Mesenchymal stem cell (in vitro differentiated cells and primary cell): ENCODE data around the gene SLC39A2. TPM values are rescaled to one million over a fixed set of nuclear protein-coding genes. Genes with fewer than 3 reads are reported as not detected.
A peak's percentile ranks its signal among the peaks of the same experiment; 100 is the strongest.
"Not testable (repeated sequence)": the region's sequence is repeated elsewhere in the genome, so short reads cannot be mapped to it uniquely, and the experiment has no call there.

Source experiments
- DNase-seq: peaks from one replicate; pipeline ENCODE4 v3.0.0-alpha.2; 2013
- H2AFZ ChIP-seq: one replicate; pipeline ENCODE4 v1.6.1; 2013; ENCODE audit warnings: low read depth, mild to moderate bottlenecking, control low read depth, inconsistent platforms, low read length, moderate library complexity
- H2AK5ac ChIP-seq: 2 replicates; pipeline ENCODE4 v1.6.1; 2013; ENCODE audit warnings: low read length, moderate library complexity, mild to moderate bottlenecking, inconsistent platforms; ENCODE audit not compliant: severe bottlenecking
- H2BK120ac ChIP-seq: one replicate; pipeline ENCODE4 v1.6.1; 2013; ENCODE audit warnings: low read depth, mild to moderate bottlenecking, inconsistent platforms, low read length, moderate library complexity
- H2BK12ac ChIP-seq, 2 experiments: one replicate each; pipeline ENCODE4 v1.6.1; 2013; ENCODE audit warnings: inconsistent platforms in 2 of 2, low read length in 2 of 2, mild to moderate bottlenecking in 2 of 2, moderate library complexity in 2 of 2, control low read depth in 1 of 2
- H2BK15ac ChIP-seq: one replicate; pipeline ENCODE4 v1.6.1; 2013; ENCODE audit warnings: mild to moderate bottlenecking, low read depth, inconsistent platforms; ENCODE audit not compliant: poor library complexity, severe bottlenecking
- H2BK5ac ChIP-seq: 2 replicates; pipeline ENCODE4 v1.6.1; 2013; ENCODE audit warnings: low read depth, mild to moderate bottlenecking, low read length, control low read depth, inconsistent platforms; ENCODE audit not compliant: poor library complexity, severe bottlenecking
- H3K14ac ChIP-seq, 2 experiments: one replicate each; pipeline ENCODE4 v1.6.1; 2013; ENCODE audit warnings: inconsistent platforms in 2 of 2, low read length in 2 of 2, control low read depth in 1 of 2, mild to moderate bottlenecking in 1 of 2, moderate library complexity in 1 of 2
- H3K18ac ChIP-seq, 2 experiments: one replicate each; pipeline ENCODE4 v1.6.1; 2013; ENCODE audit warnings: inconsistent platforms in 2 of 2, low read length in 2 of 2, control low read depth in 1 of 2, low read depth in 1 of 2, mild to moderate bottlenecking in 1 of 2
- H3K23ac ChIP-seq, 2 experiments: one replicate each; pipeline ENCODE4 v1.6.1; 2013; ENCODE audit warnings: inconsistent platforms in 2 of 2, low read length in 2 of 2, mild to moderate bottlenecking in 2 of 2, moderate library complexity in 2 of 2, control low read depth in 1 of 2
- H3K27ac ChIP-seq: 2 replicates; pipeline ENCODE4 v1.5.1; 2013; ENCODE audit warnings: mild to moderate bottlenecking, moderate library complexity, low read length, control low read depth, inconsistent platforms; ENCODE audit not compliant: poor library complexity, severe bottlenecking
- H3K27me3 ChIP-seq, 2 experiments: 2 replicates each; pipeline versions ENCODE4 v1.6.1 to v1.7.0; 2013; ENCODE audit warnings: low read length in 2 of 2, mild to moderate bottlenecking in 2 of 2, moderate library complexity in 2 of 2, control low read depth in 1 of 2, inconsistent platforms in 1 of 2; ENCODE audit not compliant: control insufficient read depth in 1 of 2, insufficient read depth in 1 of 2
- H3K36me3 ChIP-seq, 2 experiments: 2 replicates each; pipeline versions ENCODE4 v1.6.1 to v1.7.0; 2013; ENCODE audit warnings: low read length in 2 of 2, control low read depth in 1 of 2, inconsistent platforms in 1 of 2, low read depth in 1 of 2, mild to moderate bottlenecking in 1 of 2; ENCODE audit not compliant: insufficient read depth in 2 of 2, control insufficient read depth in 1 of 2
- H3K4ac ChIP-seq, 2 experiments: one replicate each; pipeline ENCODE4 v1.6.1; 2013; ENCODE audit warnings: inconsistent platforms in 2 of 2, low read length in 2 of 2, mild to moderate bottlenecking in 2 of 2, moderate library complexity in 2 of 2, control low read depth in 1 of 2, low read depth in 1 of 2
- H3K4me1 ChIP-seq: 2 replicates; pipeline ENCODE4 v1.6.1; 2013; ENCODE audit warnings: low read depth, low read length, control low read depth; ENCODE audit not compliant: control insufficient read depth, insufficient read depth
- H3K4me2 ChIP-seq: 2 replicates; pipeline ENCODE4 v1.6.1; 2013; ENCODE audit warnings: low read length, mild to moderate bottlenecking, inconsistent platforms; ENCODE audit not compliant: poor library complexity, severe bottlenecking
- H3K4me3 ChIP-seq, 2 experiments: 2 replicates each; pipeline versions ENCODE4 v1.5.1 to v1.7.0; 2013; ENCODE audit warnings: low read length in 2 of 2, mild to moderate bottlenecking in 2 of 2, control low read depth in 1 of 2, low read depth in 1 of 2; ENCODE audit not compliant: insufficient read depth in 1 of 2
- H3K79me1 ChIP-seq: replicated peaks from 2 replicates; pipeline ENCODE4 v1.6.1; 2013; ENCODE audit warnings: mild to moderate bottlenecking, control low read depth, low read length, inconsistent platforms; ENCODE audit not compliant: poor library complexity, severe bottlenecking
- H3K9ac ChIP-seq: 2 replicates; pipeline ENCODE4 v1.7.0; 2013; ENCODE audit warnings: mild to moderate bottlenecking, low read length, moderate library complexity
- H3K9me3 ChIP-seq: 2 replicates; pipeline ENCODE4 v1.7.0; 2013; ENCODE audit warnings: mild to moderate bottlenecking, low read length; ENCODE audit not compliant: control insufficient read depth
- H4K8ac ChIP-seq: one replicate; pipeline ENCODE4 v1.6.1; 2013; ENCODE audit warnings: inconsistent platforms, mild to moderate bottlenecking, low read length, moderate library complexity
- H4K91ac ChIP-seq: one replicate; pipeline ENCODE4 v1.6.1; 2013; ENCODE audit warnings: mild to moderate bottlenecking, low read length, inconsistent platforms
- WGBS: methylation state at CpG from one replicate; pipeline ENCODE4 v1.1.7; 2013; ENCODE audit warnings: mixed read lengths; 5-methylcytosine and 5-hydroxymethylcytosine counted together
- polyA plus RNA-seq, 2 experiments: library from polyadenylated mRNA; stranded (reverse); fragments of 200-250 nt; gene quantifications; one replicate each; pipeline ENCODE4 v1.2.3, GENCODE V29; 2013

Gene SLC39A2
- not detected for polyA plus RNA-seq (2013, experiment 1 of 2)
- not detected for polyA plus RNA-seq (2013, experiment 2 of 2)

- Histone ChIP-seq H3K27ac (no peak within 1 kb of the TSS), H3K4me1 (peaks cover 8% of the 10 kb centered on the region), H3K14ac (no peak within 1 kb of the TSS), H2BK12ac (no peak within 1 kb of the TSS), H4K91ac (no peak within 1 kb of the TSS), H3K9ac (no peak within 1 kb of the TSS), H3K9me3 (no peaks in the 10 kb centered on the region), H3K18ac (no peak within 1 kb of the TSS), H2AFZ (no peak within 1 kb of the TSS), H3K27me3 (no peaks in the 10 kb centered on the region), H3K4ac (no peak within 1 kb of the TSS), H2BK5ac (no peak within 1 kb of the TSS), H3K79me1 (no peaks in the 10 kb centered on the region), H3K4me3 (no peak within 1 kb of the TSS), H4K8ac (no peak within 1 kb of the TSS), H3K23ac (no peak within 1 kb of the TSS), H2AK5ac (no peak within 1 kb of the TSS), H3K36me3 (peaks cover 22 to 40% of the 10 kb centered on the region in 2 experiments), H2BK15ac (no peak within 1 kb of the TSS), H3K4me2 (no peak within 1 kb of the TSS), H2BK120ac (no peak within 1 kb of the TSS)
- 35% methylated on average over 5 of the region's 6 CpGs for WGBS
- DNase-seq = peak; percentile 57
These were observed at the start of gene SLC39A2 for GRCh38 chr14:20998674-20999366. SLC39A2 (plus strand) TSS chr14:20999293; CDS start chr14:20999447, 154 bp downstream.

- not testable (repeated sequence) for H3K4me2 ChIP-seq, H3K9me3 ChIP-seq, H2BK12ac ChIP-seq, H3K14ac ChIP-seq, H3K4ac ChIP-seq, H3K36me3 ChIP-seq, DNase-seq, H2AFZ ChIP-seq, H2AK5ac ChIP-seq, H4K91ac ChIP-seq, H3K4me1 ChIP-seq, H3K79me1 ChIP-seq, H3K4me3 ChIP-seq, H2BK120ac ChIP-seq, H4K8ac ChIP-seq, H3K23ac ChIP-seq, H3K9ac ChIP-seq, H3K18ac ChIP-seq, H2BK5ac ChIP-seq, H2BK15ac ChIP-seq, H3K27ac ChIP-seq
- peaks cover 13 to 21% of the 10 kb centered on the region in 2 experiments for H3K27me3 ChIP-seq
- 88% methylated on average over 3 of the region's 4 CpGs for WGBS
These were observed 44.2 kb upstream of the SLC39A2 start, which contains the start of gene RNASE2 for GRCh38 chr14:20954736-20955537. RNASE2 (plus strand) TSS chr14:20955487; CDS start chr14:20955772, 285 bp downstream.

DNA sequence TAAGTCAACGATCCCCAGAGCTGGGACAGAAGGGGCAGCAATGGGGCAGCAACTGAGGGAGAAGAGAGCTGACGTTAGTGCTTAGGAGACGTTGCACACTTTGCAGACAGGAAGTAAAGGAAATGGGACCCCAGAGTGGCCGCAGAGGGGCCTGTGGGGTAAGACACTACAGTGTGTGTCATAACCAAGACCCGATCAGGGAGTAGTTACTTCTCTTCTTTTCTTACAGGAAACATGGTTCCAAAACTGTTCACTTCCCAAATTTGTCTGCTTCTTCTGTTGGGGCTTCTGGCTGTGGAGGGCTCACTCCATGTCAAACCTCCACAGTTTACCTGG, 43.6 kb upstream of the SLC39A2 start:
- not testable (repeated sequence) for H3K18ac ChIP-seq, H2AFZ ChIP-seq, H3K14ac ChIP-seq, H3K4me3 ChIP-seq, H3K4me1 ChIP-seq, DNase-seq, H3K23ac ChIP-seq, H2AK5ac ChIP-seq, H3K79me1 ChIP-seq, H3K27ac ChIP-seq, H3K36me3 ChIP-seq, H3K9ac ChIP-seq, H4K8ac ChIP-seq, H2BK15ac ChIP-seq, H3K4me2 ChIP-seq, H3K9me3 ChIP-seq, H4K91ac ChIP-seq, H2BK5ac ChIP-seq, H3K4ac ChIP-seq, H2BK12ac ChIP-seq, H2BK120ac ChIP-seq
- peaks cover 13 to 21% of the 10 kb centered on the region in 2 experiments for H3K27me3 ChIP-seq
- 66% methylated on average over 5 of the region's 5 CpGs for WGBS

DNA sequence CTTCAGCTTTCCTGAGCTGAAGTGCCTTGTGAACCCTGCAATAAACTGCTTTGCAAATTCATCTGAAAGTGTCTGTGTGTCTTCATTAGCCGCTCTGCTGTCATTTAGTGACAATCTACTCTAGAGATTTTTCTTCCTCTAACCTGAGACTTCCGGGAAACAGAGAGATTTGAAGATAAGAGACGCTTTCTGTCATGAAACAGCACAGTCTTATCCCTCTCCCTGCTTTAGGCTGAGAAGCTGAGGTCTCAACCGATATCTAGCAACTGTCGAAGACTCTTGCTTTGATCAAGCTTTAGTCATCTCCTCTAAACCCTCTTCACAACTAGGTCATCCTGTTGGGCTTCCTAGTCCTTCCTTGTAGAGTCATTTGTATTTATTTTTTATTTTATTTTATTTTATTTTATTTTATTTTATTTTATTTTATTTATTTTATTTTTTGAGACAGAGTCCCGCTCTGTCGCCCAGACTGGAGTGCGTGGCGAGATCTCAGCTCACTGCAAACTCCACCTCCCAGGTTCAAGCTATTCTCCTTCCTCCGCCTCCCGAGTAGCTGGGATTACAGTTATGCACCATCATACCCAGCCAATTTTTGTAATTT, 42.6 kb upstream of the SLC39A2 start:
- 76% methylated on average over 9 of the region's 11 CpGs for WGBS
- no peak overlapping the region for H4K8ac ChIP-seq
- H3K18ac ChIP-seq = no peak overlapping the region
- H3K14ac ChIP-seq = no peak overlapping the region
- no peak for DNase-seq
- H2BK12ac ChIP-seq = no peak overlapping the region
- H3K27ac ChIP-seq = no peak overlapping the region
- no peak overlapping the region for H3K4me3 ChIP-seq
- no peak overlapping the region for H3K4me2 ChIP-seq
- H4K91ac ChIP-seq = no peak overlapping the region
- peaks cover 13 to 21% of the 10 kb centered on the region in 2 experiments for H3K27me3 ChIP-seq
- H3K4me1 ChIP-seq = no peaks in the 10 kb centered on the region
- no peaks in the 10 kb centered on the region for H3K9me3 ChIP-seq
- H2BK15ac ChIP-seq = no peak overlapping the region
- H2BK120ac ChIP-seq = no peak overlapping the region
- no peak overlapping the region for H2AK5ac ChIP-seq
- H3K79me1 ChIP-seq = no peaks in the 10 kb centered on the region
- no peak overlapping the region for H2AFZ ChIP-seq
- no peak overlapping the region for H2BK5ac ChIP-seq
- H3K4ac ChIP-seq = no peak overlapping the region
- no peak overlapping the region for H3K9ac ChIP-seq
- H3K36me3 ChIP-seq = no peaks in the 10 kb centered on the region
- no peak overlapping the region for H3K23ac ChIP-seq
